ENCODE results near the gene RANBP1.

DNA sequence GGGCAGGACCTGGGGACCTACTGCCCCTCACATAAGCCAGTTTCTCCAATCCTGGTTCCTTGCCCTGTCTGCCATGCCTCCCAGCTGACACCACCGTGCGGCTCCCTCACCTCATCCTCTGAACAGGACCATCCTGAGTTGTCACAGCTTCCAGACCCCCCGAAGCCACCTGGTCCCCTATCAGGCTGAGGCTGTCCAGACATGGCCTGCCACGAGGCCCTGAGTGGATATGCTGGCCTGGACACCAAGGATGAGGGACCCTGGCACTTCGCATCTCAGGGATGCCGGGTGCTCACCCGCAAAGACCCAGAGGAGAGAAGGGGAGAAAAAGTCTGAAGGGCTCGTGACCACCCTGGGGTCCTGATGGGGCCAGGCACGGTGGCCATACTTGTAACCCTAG is 50.8 kb downstream of the RANBP1 start:
- TF ChIP-seq, protein P1, sequence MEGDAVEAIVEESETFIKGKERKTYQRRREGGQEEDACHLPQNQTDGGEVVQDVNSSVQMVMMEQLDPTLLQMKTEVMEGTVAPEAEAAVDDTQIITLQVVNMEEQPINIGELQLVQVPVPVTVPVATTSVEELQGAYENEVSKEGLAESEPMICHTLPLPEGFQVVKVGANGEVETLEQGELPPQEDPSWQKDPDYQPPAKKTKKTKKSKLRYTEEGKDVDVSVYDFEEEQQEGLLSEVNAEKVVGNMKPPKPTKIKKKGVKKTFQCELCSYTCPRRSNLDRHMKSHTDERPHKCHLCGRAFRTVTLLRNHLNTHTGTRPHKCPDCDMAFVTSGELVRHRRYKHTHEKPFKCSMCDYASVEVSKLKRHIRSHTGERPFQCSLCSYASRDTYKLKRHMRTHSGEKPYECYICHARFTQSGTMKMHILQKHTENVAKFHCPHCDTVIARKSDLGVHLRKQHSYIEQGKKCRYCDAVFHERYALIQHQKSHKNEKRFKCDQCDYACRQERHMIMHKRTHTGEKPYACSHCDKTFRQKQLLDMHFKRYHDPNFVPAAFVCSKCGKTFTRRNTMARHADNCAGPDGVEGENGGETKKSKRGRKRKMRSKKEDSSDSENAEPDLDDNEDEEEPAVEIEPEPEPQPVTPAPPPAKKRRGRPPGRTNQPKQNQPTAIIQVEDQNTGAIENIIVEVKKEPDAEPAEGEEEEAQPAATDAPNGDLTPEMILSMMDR (optimal IDR thresholded peaks at IDR 0.05 in 1 of 3, IDR thresholded peaks at IDR 0.05 in 1 of 3, conservative IDR thresholded peaks at IDR 0.05 in 1 of 3; ENCODE audit: extremely low read depth in 1 of 3, insufficient read depth in 2 of 3, low read length in 3 of 3) = no peak
- no peak for TF ChIP-seq EZH2 (IDR thresholded peaks at IDR 0.05; ENCODE audit: low read length)

Data from keratinocyte (primary cell).